HG03565 (cell line): ENCODE results near the gene PIGV.
"Not testable (repeated sequence)": the region's sequence is repeated elsewhere in the genome, so short reads cannot be mapped to it uniquely, and the experiment has no call there.

Experiments
- ATAC-seq: cut with Tn5 transposase; IDR thresholded peaks from one replicate; pipeline ENCODE4 v1.9.1; 2021; ENCODE audit warnings: mild to moderate bottlenecking, moderate library complexity; ENCODE audit not compliant: unreplicated experiment

The PIGV gene

GRCh38 chr1:26831059-26831458, 43.3 kb downstream of the PIGV start:
- no peak for ATAC-seq

GRCh38 chr1:26831546-26832248, 43.9 kb downstream of the PIGV start:
- no peak for ATAC-seq

GRCh38 chr1:26832249-26832960, 44.7 kb downstream of the PIGV start:
- ATAC-seq = no peak

GRCh38 chr1:26833432-26834405, 46.0 kb downstream of the PIGV start:
- peak; percentile 73 for ATAC-seq

DNA sequence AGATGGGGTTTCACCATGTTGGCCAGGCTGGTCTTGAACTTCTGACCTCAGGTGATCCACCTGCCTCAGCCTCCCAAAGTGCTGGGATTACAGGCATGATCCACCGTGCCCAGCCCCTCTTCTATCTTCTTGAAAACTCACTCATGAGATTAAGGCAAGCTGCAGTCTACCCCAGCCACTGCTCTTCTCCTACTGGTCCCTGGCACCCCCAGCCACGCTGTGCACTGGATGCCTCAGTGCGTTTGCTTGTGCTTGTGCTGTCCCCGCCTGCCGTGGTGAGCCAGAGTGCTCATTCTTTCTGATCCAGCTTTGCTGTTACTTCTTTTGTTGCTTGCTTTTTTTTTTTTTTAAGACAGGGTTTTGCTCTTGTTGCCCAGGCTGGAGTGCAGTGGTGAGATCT, 49.9 kb downstream of the PIGV start:
- not testable (repeated sequence) for ATAC-seq

- ATAC-seq = peak; percentile 81
Measured at GRCh38 chr1:26838474-26839338, 51.0 kb downstream of the PIGV start.

GRCh38 chr1:26839339-26839722, 51.6 kb downstream of the PIGV start:
- ATAC-seq = no peak

GRCh38 chr1:26839779-26840178, 52.0 kb downstream of the PIGV start:
- no peak for ATAC-seq

DNA sequence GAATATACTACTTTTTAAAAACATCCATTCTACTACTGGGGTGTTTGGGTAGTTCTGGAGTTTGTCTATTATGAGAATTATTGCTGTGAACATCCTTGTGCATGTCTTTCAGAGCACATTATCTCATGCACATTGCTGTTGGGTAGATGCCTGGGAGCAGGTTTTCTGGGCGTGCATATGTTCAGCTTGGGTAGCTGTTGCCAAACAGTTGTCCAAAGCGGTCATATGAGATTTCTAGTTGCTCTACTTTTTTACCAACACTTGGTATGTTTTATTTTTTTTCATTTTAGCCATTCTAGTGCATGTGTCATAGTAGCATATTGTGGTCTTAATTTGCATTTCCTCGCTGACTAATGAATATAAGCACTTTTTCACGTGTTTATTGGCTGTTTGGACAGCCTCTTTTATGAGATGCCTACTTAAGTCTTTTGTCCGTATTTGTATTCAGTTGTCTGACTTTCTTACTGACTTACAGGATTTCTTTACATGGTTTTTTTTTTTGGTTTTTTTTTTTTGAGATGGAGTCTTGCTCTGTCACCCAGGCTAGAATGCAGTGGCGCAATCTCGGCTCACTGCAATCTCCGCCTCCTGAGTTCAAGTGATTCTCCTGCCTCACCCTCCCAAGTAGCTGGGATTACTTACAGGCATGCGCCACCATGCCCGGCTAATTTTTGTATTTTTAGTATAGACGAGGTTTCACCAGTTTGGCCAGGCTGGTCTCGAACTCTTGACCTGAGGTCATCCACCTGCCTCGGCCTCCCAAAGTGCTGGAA, 56.9 kb downstream of the PIGV start:
- no peak for ATAC-seq

DNA sequence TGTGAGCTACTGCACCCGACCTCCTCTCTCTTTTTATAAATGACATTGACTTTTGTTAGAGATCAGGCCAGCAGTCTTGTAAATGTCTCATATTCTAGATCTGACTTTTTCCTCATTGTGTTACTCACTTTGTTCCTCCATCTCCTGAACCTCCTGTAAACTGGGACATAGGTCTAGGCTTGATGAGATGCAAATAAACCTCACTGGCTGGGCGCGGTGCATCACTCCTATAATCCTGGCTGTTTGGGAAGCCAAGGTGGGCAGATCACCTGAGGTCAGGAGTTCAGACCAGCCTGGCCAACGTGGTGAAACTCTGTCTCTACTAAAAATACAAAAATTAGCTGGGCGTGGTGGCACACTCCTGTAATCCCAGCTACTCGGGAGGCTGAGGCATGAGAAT, 60.1 kb downstream of the PIGV start:
- not testable (repeated sequence) for ATAC-seq
